ENCODE results near the gene DOK1.

DOK1 gene

DNA sequence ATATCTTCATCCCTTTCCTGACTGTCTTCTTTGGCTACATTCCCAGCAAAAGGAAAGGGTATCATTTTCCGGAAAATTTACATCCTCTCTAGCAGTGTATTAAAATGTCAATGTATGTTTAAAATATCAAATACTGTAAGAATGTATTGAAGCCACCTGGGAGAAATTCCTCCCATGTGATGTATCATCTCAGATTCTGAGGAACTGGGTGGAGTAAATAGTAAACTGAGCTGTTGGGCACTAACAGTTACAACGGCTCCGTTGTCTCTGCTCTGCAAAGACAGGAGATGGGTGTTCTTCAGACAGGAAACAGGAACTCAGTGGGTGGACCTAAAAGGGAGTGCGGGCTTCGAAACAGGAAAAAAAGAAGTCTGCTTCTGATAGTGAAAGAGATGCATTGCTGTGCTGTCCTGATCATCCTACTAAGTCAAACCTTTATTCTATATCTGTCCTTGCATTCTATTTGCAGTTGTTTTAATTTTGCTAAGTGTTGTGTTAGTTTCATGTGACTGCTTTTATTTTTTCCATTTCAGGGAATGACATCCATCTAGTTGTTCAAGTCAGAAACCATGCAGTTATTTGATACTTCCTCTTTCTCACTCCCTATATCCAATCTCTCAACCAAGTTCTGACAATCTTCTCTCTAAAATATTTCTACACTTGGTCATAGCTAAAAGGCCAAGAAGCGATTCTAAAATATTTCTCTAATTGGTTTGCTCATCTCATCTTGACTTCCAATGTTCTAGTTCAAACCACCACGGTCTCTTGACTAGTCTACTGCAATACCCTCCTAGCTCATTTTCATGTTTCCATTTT is 19.4 kb downstream of the DOK1 start:
- peaks cover 30% of the 10 kb centered on the region for H3K27me3 ChIP-seq (ENCODE audit: insufficient read depth, low read length)
- H3K36me3 ChIP-seq (ENCODE audit: insufficient read depth, low read length) = no peaks in the 10 kb centered on the region
- H3K9me3 ChIP-seq (ENCODE audit: low read length) = no peaks in the 10 kb centered on the region
- no peaks in the 10 kb centered on the region for H3K4me1 ChIP-seq (ENCODE audit: insufficient read depth, low read length)
- H2AFZ ChIP-seq (ENCODE audit: low read depth, low read length) = no peak overlapping the region
- no peak overlapping the region for H3K4me3 ChIP-seq (ENCODE audit: low read length)

DNA sequence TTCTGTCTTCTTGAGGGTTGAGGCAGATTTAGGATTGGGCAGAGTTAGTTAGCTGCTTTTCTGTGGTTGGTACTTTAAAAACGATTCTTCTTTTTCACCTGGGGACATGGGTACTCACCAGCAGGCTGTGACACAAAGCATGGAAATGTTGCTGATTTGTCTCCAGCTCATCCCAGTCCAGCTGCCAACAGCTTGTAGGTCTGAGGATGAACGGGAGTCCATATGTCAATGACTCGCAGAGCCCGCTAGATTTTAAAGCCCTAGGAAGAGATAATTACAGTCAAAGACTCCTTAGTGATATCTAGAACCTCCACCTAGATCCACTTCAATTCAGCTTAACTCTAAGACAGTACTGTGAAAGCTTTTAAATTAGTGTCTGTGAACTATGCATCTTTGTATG is 20.8 kb downstream of the DOK1 start:
- H3K36me3 ChIP-seq (ENCODE audit: insufficient read depth, low read length) = no peaks in the 10 kb centered on the region
- H3K27me3 ChIP-seq (ENCODE audit: insufficient read depth, low read length) = peaks cover 30% of the 10 kb centered on the region
- no peak overlapping the region for H2AFZ ChIP-seq (ENCODE audit: low read depth, low read length)
- H3K4me3 ChIP-seq (ENCODE audit: low read length) = no peak overlapping the region
- no peaks in the 10 kb centered on the region for H3K4me1 ChIP-seq (ENCODE audit: insufficient read depth, low read length)
- no peaks in the 10 kb centered on the region for H3K9me3 ChIP-seq (ENCODE audit: low read length)

DNA sequence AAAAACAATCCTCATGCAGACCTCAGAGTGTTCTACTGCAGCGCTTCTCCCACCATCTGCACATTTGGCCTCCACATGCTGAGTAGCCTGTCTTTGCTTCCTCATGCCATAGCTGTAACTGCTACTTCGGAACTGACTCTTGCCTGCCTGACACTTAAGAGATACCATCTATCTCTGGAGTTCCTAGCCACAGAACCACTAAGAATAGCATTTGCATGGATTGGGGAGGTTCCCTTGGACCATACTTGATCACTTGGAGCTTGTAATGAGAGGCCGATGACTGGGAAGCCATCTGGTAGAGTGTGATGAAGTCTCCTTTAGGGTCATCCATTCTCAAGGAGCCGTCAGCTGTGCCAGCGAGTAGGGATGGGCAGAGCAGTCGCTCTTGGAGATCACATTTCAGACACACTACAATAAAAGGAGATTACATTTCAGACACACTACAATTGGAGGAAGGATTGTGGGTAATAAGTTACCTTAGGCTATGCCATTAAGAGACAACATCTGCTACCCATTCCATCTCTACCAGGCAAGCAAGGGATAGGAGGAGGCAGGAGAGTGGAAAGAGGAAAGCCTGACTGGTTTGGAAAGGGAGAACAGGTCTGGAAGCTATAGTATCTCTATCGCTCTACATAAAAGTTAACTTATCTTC is 21.8 kb downstream of the DOK1 start:
- Histone ChIP-seq H3K4me1 (ENCODE audit: insufficient read depth, low read length) (no peaks in the 10 kb centered on the region), H3K9me3 (ENCODE audit: low read length) (no peaks in the 10 kb centered on the region), H3K36me3 (ENCODE audit: insufficient read depth, low read length) (no peaks in the 10 kb centered on the region), H3K4me3 (ENCODE audit: low read length) (no peak overlapping the region), H2AFZ (ENCODE audit: low read depth, low read length) (no peak overlapping the region), H3K27me3 (ENCODE audit: insufficient read depth, low read length) (peaks cover 29% of the 10 kb centered on the region)

DNA sequence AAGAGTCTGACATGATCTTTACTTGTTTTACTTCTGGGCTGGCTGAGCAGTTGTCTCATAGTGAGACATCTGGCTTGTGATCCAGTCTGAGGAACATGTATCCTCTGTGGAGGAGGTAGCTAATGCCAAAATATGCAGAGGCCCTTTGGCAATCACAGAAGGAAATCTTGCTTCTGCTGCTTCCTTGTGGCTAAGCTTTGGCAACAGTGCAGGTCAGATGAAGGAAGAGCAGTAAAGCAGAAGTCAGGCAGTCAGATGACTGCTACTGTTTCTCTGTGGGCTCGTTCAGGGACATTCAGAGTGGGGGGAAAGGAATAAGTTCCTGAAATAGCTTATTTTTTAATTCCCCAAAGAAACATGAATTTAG is 22.3 kb downstream of the DOK1 start:
- H3K4me3 ChIP-seq (ENCODE audit: low read length) = no peak overlapping the region

DNA sequence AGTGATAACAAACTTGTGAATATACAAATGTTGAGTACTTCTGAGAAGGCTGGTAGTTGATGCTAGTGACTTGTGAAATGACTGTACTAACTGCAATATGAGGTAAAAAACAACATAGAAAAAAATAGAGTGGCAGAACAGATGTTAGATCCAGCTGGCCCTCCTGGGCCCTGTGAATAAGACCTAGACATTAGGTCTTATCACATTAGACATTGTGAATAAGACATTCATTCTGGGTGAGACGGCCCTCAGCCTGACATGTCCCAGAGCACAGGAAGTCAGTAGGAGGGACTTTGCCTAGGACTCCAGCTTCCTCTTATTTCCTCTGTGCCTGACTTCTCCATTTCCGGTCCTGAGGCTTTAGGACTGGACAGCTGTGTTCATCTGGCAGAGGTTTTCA is 22.9 kb downstream of the DOK1 start:
- Histone ChIP-seq H3K4me3 (ENCODE audit: low read length) (no peak overlapping the region), H2AFZ (ENCODE audit: low read depth, low read length) (peak overlapping the region; percentile 2), H3K36me3 (ENCODE audit: insufficient read depth, low read length) (no peaks in the 10 kb centered on the region), H3K9me3 (ENCODE audit: low read length) (no peaks in the 10 kb centered on the region), H3K4me1 (ENCODE audit: insufficient read depth, low read length) (no peaks in the 10 kb centered on the region), H3K27me3 (ENCODE audit: insufficient read depth, low read length) (peaks cover 28% of the 10 kb centered on the region)

More for the DNA sequence above, 22.3 kb downstream of the DOK1 start:
- Histone ChIP-seq H3K9me3 (ENCODE audit: low read length) (no peaks in the 10 kb centered on the region), H2AFZ (ENCODE audit: low read depth, low read length) (no peak overlapping the region), H3K27me3 (ENCODE audit: insufficient read depth, low read length) (peaks cover 29% of the 10 kb centered on the region), H3K36me3 (ENCODE audit: insufficient read depth, low read length) (no peaks in the 10 kb centered on the region), H3K4me1 (ENCODE audit: insufficient read depth, low read length) (no peaks in the 10 kb centered on the region)

DNA sequence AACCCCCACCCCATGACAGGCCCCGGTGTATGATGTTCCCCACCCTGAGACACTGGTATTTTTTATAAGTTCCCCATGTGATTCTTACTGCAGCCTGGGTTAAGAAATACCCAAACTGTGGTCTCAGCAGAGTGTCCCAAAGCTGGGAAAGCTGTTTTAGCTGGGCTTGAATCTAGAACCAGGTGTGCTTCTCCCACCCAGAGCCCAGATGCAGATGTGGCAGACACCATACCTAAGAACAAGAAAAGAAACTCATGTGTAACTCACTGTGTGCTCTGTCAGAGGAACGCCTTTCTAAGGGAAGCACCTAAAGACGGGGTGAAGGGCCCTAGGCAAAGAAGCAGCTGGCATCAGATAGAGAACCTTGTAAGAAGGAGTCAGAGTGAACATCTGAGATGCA is 23.9 kb downstream of the DOK1 start:
- H3K4me1 ChIP-seq (ENCODE audit: insufficient read depth, low read length) = peaks cover 4% of the 10 kb centered on the region
- H3K36me3 ChIP-seq (ENCODE audit: insufficient read depth, low read length) = no peaks in the 10 kb centered on the region
- H3K9me3 ChIP-seq (ENCODE audit: low read length) = no peaks in the 10 kb centered on the region
- peaks cover 26% of the 10 kb centered on the region for H3K27me3 ChIP-seq (ENCODE audit: insufficient read depth, low read length)
- no peak overlapping the region for H3K4me3 ChIP-seq (ENCODE audit: low read length)
- H2AFZ ChIP-seq (ENCODE audit: low read depth, low read length) = no peak overlapping the region

DNA sequence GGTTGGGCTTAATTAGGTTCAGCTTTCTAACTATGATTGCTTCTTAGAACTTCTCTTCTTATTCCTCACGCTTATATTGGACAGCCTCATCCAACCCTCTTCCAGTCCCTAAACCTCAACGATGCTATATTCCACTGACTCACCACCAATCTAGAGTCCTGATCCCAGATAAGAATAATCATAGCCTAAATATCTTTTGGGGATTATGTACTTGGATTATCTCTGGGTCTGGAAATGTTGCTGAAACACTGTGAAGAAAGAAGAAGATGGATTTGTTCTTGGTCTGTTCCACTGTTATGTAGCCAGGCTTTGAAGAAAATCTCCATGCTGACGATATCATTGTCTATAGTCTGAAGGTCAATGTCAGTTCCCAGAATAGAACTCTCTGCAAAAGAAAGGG is 26.9 kb downstream of the DOK1 start:
- Histone ChIP-seq H3K27me3 (ENCODE audit: insufficient read depth, low read length) (peaks cover 23% of the 10 kb centered on the region), H3K9me3 (ENCODE audit: low read length) (no peaks in the 10 kb centered on the region)

DNA sequence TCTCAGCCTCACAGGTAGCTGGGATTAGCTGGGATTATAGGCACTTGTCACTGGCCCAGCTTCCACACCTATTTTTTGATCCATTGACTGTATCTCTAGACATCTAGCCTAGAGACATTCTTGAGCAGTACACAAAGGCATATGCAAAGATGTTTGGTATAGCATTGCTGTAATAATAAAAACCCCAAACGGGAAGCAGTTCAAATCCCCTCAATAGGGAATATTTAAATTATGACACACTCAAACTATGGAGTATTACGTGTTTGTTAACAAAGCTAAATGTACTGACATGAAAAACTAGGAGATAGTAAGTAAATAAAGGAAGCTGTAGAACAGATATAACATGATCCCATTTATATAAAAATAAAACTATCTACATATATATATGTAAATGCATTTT is 27.7 kb downstream of the DOK1 start:
- Histone ChIP-seq H3K36me3 (ENCODE audit: insufficient read depth, low read length) (no peaks in the 10 kb centered on the region), H3K27me3 (ENCODE audit: insufficient read depth, low read length) (peaks cover 18% of the 10 kb centered on the region), H2AFZ (ENCODE audit: low read depth, low read length) (no peak overlapping the region), H3K9me3 (ENCODE audit: low read length) (no peaks in the 10 kb centered on the region), H3K4me1 (ENCODE audit: insufficient read depth, low read length) (peaks cover 11% of the 10 kb centered on the region), H3K4me3 (ENCODE audit: low read length) (no peak overlapping the region)

More for the DNA sequence above, 26.9 kb downstream of the DOK1 start:
- Histone ChIP-seq H3K36me3 (ENCODE audit: insufficient read depth, low read length) (no peaks in the 10 kb centered on the region), H3K4me3 (ENCODE audit: low read length) (no peak overlapping the region), H3K4me1 (ENCODE audit: insufficient read depth, low read length) (peaks cover 11% of the 10 kb centered on the region), H2AFZ (ENCODE audit: low read depth, low read length) (no peak overlapping the region)

DNA sequence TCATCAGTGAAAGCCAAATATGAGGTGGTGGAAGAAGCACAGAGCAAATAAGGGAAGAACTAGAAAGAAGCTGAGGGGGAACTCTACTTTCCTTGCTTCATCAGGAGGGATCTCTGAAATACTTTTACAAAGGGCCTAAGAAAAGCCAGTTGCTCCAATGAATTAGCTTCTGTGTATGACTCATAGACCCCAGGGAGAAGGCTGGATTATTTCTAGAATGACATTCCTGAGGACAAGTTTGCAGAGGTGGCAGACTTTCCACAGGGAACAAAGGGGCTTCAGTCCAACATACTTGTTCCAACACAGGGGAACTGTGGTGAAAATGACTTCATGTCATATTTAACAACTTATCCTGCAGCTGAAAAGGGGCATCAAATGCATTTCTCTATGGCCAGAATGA is 29.0 kb downstream of the DOK1 start:
- H3K9me3 ChIP-seq (ENCODE audit: low read length) = no peaks in the 10 kb centered on the region
- peaks cover 15% of the 10 kb centered on the region for H3K27me3 ChIP-seq (ENCODE audit: insufficient read depth, low read length)
- no peak overlapping the region for H2AFZ ChIP-seq (ENCODE audit: low read depth, low read length)
- H3K4me3 ChIP-seq (ENCODE audit: low read length) = no peak overlapping the region
- no peaks in the 10 kb centered on the region for H3K36me3 ChIP-seq (ENCODE audit: insufficient read depth, low read length)
- H3K4me1 ChIP-seq (ENCODE audit: insufficient read depth, low read length) = peaks cover 11% of the 10 kb centered on the region

DNA sequence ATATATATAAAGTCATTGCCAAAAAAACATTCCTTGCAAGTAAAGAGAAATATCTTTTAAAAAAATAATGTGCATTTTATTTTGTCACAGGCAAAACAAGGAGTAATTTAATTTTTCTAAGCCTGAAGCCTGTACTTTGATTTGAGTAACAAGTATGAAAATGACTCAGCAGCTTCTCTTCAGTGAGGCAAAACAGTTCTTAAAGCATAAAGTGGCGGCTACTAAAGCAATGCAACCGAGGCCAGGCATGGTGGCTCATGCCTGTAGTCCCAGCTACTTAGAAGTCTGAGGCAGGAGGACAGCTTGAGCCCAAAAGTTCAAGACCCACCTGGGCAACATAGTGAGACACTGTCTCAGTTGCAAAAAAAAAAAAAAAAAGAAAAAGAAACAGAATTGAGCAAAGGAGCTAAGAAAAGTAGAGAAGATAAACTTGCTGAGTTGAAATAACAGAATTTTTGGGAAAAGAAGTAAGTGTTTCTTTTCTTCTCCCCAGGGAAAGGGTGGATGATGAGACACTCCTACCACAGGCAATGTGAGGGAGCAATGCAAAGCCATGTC is 29.6 kb downstream of the DOK1 start:
- no peak overlapping the region for H2AFZ ChIP-seq (ENCODE audit: low read depth, low read length)
- no peaks in the 10 kb centered on the region for H3K9me3 ChIP-seq (ENCODE audit: low read length)
- H3K36me3 ChIP-seq (ENCODE audit: insufficient read depth, low read length) = no peaks in the 10 kb centered on the region
- H3K27me3 ChIP-seq (ENCODE audit: insufficient read depth, low read length) = peaks cover 13% of the 10 kb centered on the region
- no peak overlapping the region for H3K4me3 ChIP-seq (ENCODE audit: low read length)
- H3K4me1 ChIP-seq (ENCODE audit: insufficient read depth, low read length) = peaks cover 11% of the 10 kb centered on the region

DNA sequence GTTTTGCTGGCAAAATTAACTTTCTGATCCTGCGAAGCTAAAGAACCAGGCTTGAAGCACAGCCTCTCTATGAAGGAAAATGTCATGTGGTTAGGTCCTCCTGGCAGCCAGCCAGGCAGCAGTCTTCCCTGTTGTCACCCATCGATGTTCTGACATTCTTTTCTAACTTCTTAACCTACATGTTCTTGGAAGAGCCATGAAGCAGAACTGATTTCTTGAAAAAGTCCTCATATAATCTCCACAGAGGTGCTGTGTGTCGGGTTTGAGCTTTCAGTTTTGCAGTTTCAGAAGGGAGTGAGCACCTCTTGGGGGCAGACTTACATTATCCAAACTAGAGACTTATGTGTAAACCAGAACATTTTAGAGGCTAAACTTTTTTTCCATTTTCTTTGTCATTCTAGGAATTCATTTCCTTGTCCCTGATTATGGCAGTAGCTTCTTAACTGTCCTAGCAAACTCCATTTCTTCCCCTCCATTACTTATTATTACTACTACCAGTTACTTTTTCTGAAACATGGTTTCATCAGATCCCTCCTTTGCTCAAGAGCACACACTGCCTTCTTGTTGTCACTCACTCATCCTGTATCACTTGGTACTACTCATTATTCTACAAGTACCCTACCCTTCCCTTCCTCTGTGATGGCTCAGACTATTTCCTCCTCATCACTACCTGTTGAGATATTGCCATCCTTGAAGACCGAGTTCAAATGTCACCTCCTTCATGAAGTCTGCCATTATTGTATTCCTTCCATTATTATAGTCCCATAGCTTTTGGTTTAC is 31.1 kb downstream of the DOK1 start:
- Histone ChIP-seq H3K4me3 (ENCODE audit: low read length) (no peak overlapping the region), H3K27me3 (ENCODE audit: insufficient read depth, low read length) (peaks cover 13% of the 10 kb centered on the region), H3K36me3 (ENCODE audit: insufficient read depth, low read length) (no peaks in the 10 kb centered on the region), H3K4me1 (ENCODE audit: insufficient read depth, low read length) (peaks cover 11% of the 10 kb centered on the region), H3K9me3 (ENCODE audit: low read length) (no peaks in the 10 kb centered on the region), H2AFZ (ENCODE audit: low read depth, low read length) (no peak overlapping the region)

DNA sequence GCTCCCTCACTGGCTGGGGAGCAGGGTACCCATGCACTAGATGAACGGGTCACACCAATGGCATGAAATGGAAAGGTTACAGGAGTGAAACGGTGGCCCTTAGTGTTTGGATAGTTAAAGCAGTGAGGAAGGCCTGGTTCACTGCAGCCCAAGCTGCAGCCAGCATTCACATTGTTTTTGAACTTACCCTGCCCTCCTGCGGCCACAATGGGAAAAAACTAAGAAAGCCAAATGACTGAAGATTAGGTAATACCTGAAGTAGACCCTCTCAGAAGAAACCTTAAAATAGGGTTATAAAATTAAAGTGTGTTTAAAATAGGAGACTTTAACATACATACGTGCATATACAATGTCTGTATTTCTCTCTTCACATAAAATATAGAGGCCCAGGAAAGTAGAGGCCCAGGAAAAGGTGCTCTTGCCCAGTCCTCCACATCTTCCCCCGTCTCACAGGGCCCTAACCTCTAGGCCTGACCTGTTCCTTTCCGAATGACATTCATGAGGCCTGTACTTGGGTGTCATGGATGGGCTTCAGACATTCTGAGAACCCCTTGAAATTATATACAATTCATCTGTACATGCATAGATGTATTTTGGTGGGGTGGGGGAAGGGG is 33.3 kb downstream of the DOK1 start:
- Histone ChIP-seq H3K36me3 (ENCODE audit: insufficient read depth, low read length) (no peaks in the 10 kb centered on the region), H3K4me3 (ENCODE audit: low read length) (no peak overlapping the region), H2AFZ (ENCODE audit: low read depth, low read length) (no peak overlapping the region), H3K9me3 (ENCODE audit: low read length) (no peaks in the 10 kb centered on the region), H3K4me1 (ENCODE audit: insufficient read depth, low read length) (peaks cover 11% of the 10 kb centered on the region), H3K27me3 (ENCODE audit: insufficient read depth, low read length) (peaks cover 15% of the 10 kb centered on the region)
